ENCODE results near the gene EIF3F. TPM values are rescaled to one million over a fixed set of nuclear protein-coding genes. Genes with fewer than 3 reads are reported as not detected.

EIF3F gene
- total RNA-seq, 1 experiment from 2014 or later, result 309 TPM

DNA sequence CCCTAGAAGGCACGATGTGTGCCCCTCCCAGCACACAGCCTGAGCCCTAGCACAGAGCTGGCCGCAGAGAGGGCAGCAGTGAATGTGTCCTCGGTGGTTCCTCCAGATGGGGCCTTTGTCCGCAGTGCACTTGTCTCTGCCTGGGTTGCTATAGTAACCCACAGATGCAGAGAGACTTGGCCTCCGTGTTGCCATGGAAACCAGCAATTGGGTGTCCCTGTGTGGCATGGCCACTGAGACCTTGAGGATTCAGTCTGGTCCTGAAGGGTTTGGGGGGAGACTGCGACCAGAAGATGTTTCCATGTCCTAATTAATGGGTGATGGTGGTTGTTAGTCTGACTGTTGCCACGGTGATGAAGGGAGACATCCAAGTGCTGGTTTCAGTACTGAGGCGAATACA lies 51.3 kb downstream of the EIF3F start:
- Mint-ChIP-seq H3K36me3 (ENCODE audit: insufficient read depth, unreplicated experiment) (peaks cover 6% of the 10 kb centered on the region), H3K9me3 (ENCODE audit: unreplicated experiment) (no peaks in the 10 kb centered on the region), H3K4me3 (ENCODE audit: unreplicated experiment) (no peak overlapping the region), H3K4me1 (ENCODE audit: insufficient read depth, unreplicated experiment) (no peaks in the 10 kb centered on the region), H3K27ac (ENCODE audit: low read depth, unreplicated experiment) (no peak overlapping the region), H3K27me3 (ENCODE audit: insufficient read depth, unreplicated experiment) (peaks cover 30% of the 10 kb centered on the region)
- intact Hi-C loops (cut with micrococcal nuclease), result no loop called here
- no TSS peak for BruUV-seq (replicated peaks)
- POLR2A ChIA-PET, result no interaction called here
- CTCF ChIA-PET, result interaction anchor here (0.6 to 19.9 kb wide), 3 partner anchors 57 to 194 kb away, joined by 3 to 786 read pairs (median 3); no protein-coding TSS in a partner anchor
- no peak for DNase-seq (ENCODE audit: unreplicated experiment)
- TF ChIP-seq, protein P1, sequence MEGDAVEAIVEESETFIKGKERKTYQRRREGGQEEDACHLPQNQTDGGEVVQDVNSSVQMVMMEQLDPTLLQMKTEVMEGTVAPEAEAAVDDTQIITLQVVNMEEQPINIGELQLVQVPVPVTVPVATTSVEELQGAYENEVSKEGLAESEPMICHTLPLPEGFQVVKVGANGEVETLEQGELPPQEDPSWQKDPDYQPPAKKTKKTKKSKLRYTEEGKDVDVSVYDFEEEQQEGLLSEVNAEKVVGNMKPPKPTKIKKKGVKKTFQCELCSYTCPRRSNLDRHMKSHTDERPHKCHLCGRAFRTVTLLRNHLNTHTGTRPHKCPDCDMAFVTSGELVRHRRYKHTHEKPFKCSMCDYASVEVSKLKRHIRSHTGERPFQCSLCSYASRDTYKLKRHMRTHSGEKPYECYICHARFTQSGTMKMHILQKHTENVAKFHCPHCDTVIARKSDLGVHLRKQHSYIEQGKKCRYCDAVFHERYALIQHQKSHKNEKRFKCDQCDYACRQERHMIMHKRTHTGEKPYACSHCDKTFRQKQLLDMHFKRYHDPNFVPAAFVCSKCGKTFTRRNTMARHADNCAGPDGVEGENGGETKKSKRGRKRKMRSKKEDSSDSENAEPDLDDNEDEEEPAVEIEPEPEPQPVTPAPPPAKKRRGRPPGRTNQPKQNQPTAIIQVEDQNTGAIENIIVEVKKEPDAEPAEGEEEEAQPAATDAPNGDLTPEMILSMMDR (IDR thresholded peaks at IDR 0.05; ENCODE audit: unreplicated experiment), result no peak

DNA sequence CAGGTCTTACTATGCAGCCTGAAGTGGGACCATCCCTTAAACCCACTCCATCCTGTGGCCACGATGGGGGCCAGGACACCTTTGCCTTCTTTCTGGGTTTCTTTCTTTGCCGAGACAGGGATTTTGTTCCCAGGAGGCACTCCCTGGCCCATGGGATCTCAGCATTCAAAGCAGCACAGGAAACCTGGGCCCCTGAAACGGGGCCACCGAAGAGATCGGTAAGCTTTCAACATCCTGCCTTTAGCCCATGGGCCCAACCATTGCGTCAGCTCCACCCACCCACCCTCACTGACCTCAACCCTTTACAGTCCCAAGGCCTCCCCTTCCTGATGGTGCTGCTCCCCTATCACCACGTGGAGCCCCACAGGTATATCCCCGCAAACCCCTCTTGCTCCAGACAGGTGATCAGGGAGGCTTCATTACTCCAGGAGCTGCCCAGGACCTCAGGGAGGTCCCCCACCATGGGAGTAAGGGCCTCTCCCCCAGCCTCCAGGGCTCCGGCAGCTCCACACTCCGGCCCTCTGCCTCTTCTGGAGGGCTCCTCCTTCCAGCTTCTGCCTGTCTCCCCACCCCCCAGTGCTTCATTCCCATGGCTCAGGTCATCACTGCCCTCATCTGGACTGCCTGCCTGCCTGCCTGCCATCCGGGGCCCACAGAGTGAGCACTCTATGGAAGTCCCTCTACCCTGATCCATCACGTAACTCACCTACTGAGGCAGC lies 51.8 kb downstream of the EIF3F start:
- ChIA-PET POLR2A (no interaction called here), CTCF (interaction anchor here (0.7 to 19.9 kb wide), 2 partner anchors 32 to 56 kb away, joined by 3 to 786 read pairs; no protein-coding TSS in a partner anchor)
- H3K4me3 Mint-ChIP-seq (ENCODE audit: unreplicated experiment), result no peak overlapping the region
- H3K27me3 Mint-ChIP-seq (ENCODE audit: insufficient read depth, unreplicated experiment), result peaks cover 33% of the 10 kb centered on the region
- BruUV-seq (replicated peaks), result no TSS peak
- intact Hi-C loops (cut with micrococcal nuclease), result no loop called here
- H3K9me3 Mint-ChIP-seq (ENCODE audit: unreplicated experiment), result no peaks in the 10 kb centered on the region
- no peak for DNase-seq (ENCODE audit: unreplicated experiment)
- H3K27ac Mint-ChIP-seq (ENCODE audit: low read depth, unreplicated experiment), result no peak overlapping the region
- peaks cover 6% of the 10 kb centered on the region for H3K36me3 Mint-ChIP-seq (ENCODE audit: insufficient read depth, unreplicated experiment)
- TF ChIP-seq, protein P1 (IDR thresholded peaks at IDR 0.05; ENCODE audit: unreplicated experiment), result no peak
- H3K4me1 Mint-ChIP-seq (ENCODE audit: insufficient read depth, unreplicated experiment), result no peaks in the 10 kb centered on the region

DNA sequence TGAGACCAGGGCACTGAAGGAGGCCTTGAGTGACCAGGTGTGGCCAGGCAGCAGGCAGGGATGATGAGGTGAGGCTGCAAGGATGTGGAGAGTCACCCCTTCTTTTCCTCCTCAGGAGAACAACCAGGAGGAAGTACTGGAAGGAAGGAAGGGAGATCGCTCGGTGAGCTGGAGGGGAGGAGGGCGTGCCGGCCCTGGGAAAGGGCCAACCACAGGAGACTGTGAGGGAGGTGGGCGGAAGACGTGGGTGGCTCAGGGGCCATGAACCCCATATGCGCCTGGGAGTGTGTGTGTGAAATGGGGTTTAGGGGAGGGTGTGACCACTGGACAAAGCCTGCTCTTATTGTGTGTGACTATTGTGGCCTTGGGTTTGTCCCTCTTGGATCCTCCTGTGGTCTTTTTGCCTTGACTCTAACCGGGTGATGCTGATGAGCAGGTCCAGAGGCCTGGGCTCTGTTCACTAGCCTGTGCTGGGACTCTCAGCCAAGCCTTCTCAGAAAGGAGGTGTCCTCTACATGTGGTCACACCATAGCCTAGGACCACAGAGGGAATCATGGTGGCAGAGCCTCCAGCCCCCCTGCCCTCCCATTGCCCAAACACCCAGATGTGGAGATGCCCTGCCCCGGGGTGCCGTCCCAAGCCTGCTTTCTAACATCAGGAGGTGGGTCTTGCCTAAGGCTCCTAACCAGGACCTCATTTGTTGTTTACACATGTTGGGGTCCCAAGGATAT lies 52.6 kb downstream of the EIF3F start:
- Mint-ChIP-seq H3K4me1 (ENCODE audit: insufficient read depth, unreplicated experiment) (no peaks in the 10 kb centered on the region), H3K27me3 (ENCODE audit: insufficient read depth, unreplicated experiment) (peaks cover 40% of the 10 kb centered on the region), H3K36me3 (ENCODE audit: insufficient read depth, unreplicated experiment) (peaks cover 6% of the 10 kb centered on the region), H3K4me3 (ENCODE audit: unreplicated experiment) (no peak overlapping the region), H3K27ac (ENCODE audit: low read depth, unreplicated experiment) (no peak overlapping the region), H3K9me3 (ENCODE audit: unreplicated experiment) (no peaks in the 10 kb centered on the region)
- POLR2A ChIA-PET, result no interaction called here
- intact Hi-C loops (cut with micrococcal nuclease), result no loop called here
- no peak for DNase-seq (ENCODE audit: unreplicated experiment)
- no TSS peak for BruUV-seq (replicated peaks)
- CTCF ChIA-PET, result interaction anchor here (0.7 to 19.9 kb wide), 2 partner anchors 31 to 56 kb away, joined by 3 to 786 read pairs; no protein-coding TSS in a partner anchor
- TF ChIP-seq, protein P1 (IDR thresholded peaks at IDR 0.05; ENCODE audit: unreplicated experiment), result no peak

DNA sequence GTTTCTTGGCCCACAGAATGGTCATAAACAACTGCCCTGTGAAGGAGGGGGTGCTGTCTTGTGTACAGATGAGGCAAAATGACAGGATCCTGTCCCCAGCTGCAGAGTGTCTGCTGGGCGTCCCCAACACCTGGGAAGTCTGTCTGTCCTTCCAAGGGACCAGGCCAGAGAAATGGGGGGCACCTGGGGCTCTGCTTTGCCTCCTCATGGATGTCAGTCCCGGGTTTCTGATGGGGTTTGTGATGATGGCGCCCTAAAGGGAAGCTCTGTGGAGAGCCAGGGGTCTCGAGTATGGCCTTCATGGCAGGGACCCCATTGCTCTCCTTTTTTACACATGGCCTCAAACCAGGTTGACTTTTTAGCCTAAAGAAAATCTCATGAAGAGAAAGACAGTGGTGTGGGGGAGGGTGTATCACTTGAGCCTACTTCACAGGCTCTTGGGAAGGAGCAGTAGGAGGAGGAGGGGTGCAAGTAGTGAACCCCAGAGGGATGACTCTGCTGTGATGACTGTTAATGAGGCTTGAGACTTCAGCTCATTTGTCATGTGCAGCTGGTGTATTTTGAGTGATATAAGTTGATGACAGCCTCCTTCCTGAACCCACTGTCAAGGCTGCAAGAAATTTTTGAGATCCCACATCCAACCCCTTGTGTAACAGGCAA lies 53.3 kb downstream of the EIF3F start:
- TF ChIP-seq, protein P1 (IDR thresholded peaks at IDR 0.05; ENCODE audit: unreplicated experiment), result no peak
- intact Hi-C loops (cut with micrococcal nuclease), result no loop called here
- ChIA-PET CTCF (interaction anchor here (0.8 to 19.9 kb wide), 2 partner anchors 55 to 148 kb away, joined by 4 to 786 read pairs; no protein-coding TSS in a partner anchor), POLR2A (no interaction called here)
- BruUV-seq (replicated peaks), result no TSS peak
- Mint-ChIP-seq H3K4me1 (ENCODE audit: insufficient read depth, unreplicated experiment) (no peaks in the 10 kb centered on the region), H3K9me3 (ENCODE audit: unreplicated experiment) (no peaks in the 10 kb centered on the region), H3K27ac (ENCODE audit: low read depth, unreplicated experiment) (no peak overlapping the region), H3K36me3 (ENCODE audit: insufficient read depth, unreplicated experiment) (peaks cover 6% of the 10 kb centered on the region), H3K27me3 (ENCODE audit: insufficient read depth, unreplicated experiment) (peaks cover 47% of the 10 kb centered on the region), H3K4me3 (ENCODE audit: unreplicated experiment) (no peak overlapping the region)
- DNase-seq (ENCODE audit: unreplicated experiment), result no peak

All from MCF 10A (cell line).